Activated CD4-positive, alpha-beta T cell treated with anti-CD3 and anti-CD28 coated beads, Interleukin-2, amount 10 ng/mL, durations not matched to agents 24 days and 14 days (primary cell): ENCODE data around the gene CYP26A1. TPM values are rescaled to one million over a fixed set of nuclear protein-coding genes. Genes with fewer than 3 reads are reported as not detected.
A peak's percentile ranks its signal among the peaks of the same experiment; 100 is the strongest.

Source experiments
- DNase-seq: peaks from one replicate; pipeline ENCODE4 v3.0.0; 2022
- H3K27ac Mint-ChIP-seq: one replicate; pipeline ENCODE4 v1.8.0; 2022; ENCODE audit warnings: mild to moderate bottlenecking, mixed read lengths
- H3K27me3 Mint-ChIP-seq: one replicate; pipeline ENCODE4 v1.8.0; 2022; ENCODE audit warnings: mixed read lengths
- H3K36me3 Mint-ChIP-seq: one replicate; pipeline ENCODE4 v1.8.0; 2022; ENCODE audit warnings: low read depth, mild to moderate bottlenecking, mixed read lengths
- H3K4me1 Mint-ChIP-seq: one replicate; pipeline ENCODE4 v1.8.0; 2021; ENCODE audit warnings: mixed read lengths
- H3K4me3 Mint-ChIP-seq: one replicate; pipeline ENCODE4 v1.8.0; 2022; ENCODE audit warnings: mild to moderate bottlenecking, moderate library complexity, mixed read lengths
- H3K9me3 Mint-ChIP-seq: one replicate; pipeline ENCODE4 v1.8.0; 2021; ENCODE audit warnings: mixed read lengths
- intact Hi-C: fragments of 100-400 bp; cut with micrococcal nuclease; formaldehyde crosslinking; loops from one replicate; pipeline ENCODE4 v1.15.1; 2023
- total RNA-seq: library from RNA; stranded (reverse); gene quantifications from 2 replicates; pipeline ENCODE4 v1.2.3, GENCODE V29; 2022

The CYP26A1 gene
- total RNA-seq, 1 donor from 2014 or later, result not detected

GRCh38 chr10:93060887-93061593, 12.7 kb upstream of the CYP26A1 start:
- Mint-ChIP-seq H3K27me3 (peaks cover 46% of the 10 kb centered on the region), H3K4me1 (peaks cover 4% of the 10 kb centered on the region), H3K27ac (no peak overlapping the region), H3K9me3 (no peaks in the 10 kb centered on the region), H3K36me3 (peaks cover 2% of the 10 kb centered on the region), H3K4me3 (no peak overlapping the region)
- intact Hi-C loops, result loop anchor here (10.0 kb wide), 1 partner anchor 96 kb away; no protein-coding TSS in a partner anchor
- DNase-seq, result no peak

GRCh38 chr10:93061594-93062513, 11.8 kb upstream of the CYP26A1 start:
- intact Hi-C loops, result loop anchor here (2.0 to 10.0 kb wide), 2 partner anchors 15 to 97 kb away; no protein-coding TSS in a partner anchor

GRCh38 chr10:93062514-93063143, 11.1 kb upstream of the CYP26A1 start:
- Mint-ChIP-seq H3K36me3 (peaks cover 2% of the 10 kb centered on the region), H3K4me1 (peaks cover 9% of the 10 kb centered on the region), H3K27ac (no peak overlapping the region), H3K4me3 (peak overlapping the region; percentile 80), H3K9me3 (no peaks in the 10 kb centered on the region), H3K27me3 (peaks cover 58% of the 10 kb centered on the region)
- intact Hi-C loops, result loop anchor here (2.0 to 10.0 kb wide), 2 partner anchors 14 to 98 kb away; no protein-coding TSS in a partner anchor
- peak; percentile 86 for DNase-seq

More at GRCh38 chr10:93061594-93062513, 11.8 kb upstream of the CYP26A1 start:
- Mint-ChIP-seq H3K9me3 (no peaks in the 10 kb centered on the region), H3K27ac (no peak overlapping the region), H3K27me3 (peaks cover 52% of the 10 kb centered on the region), H3K36me3 (peaks cover 2% of the 10 kb centered on the region), H3K4me1 (peaks cover 6% of the 10 kb centered on the region), H3K4me3 (peak overlapping the region; percentile 80)
- peak; percentile 66 for DNase-seq

DNA sequence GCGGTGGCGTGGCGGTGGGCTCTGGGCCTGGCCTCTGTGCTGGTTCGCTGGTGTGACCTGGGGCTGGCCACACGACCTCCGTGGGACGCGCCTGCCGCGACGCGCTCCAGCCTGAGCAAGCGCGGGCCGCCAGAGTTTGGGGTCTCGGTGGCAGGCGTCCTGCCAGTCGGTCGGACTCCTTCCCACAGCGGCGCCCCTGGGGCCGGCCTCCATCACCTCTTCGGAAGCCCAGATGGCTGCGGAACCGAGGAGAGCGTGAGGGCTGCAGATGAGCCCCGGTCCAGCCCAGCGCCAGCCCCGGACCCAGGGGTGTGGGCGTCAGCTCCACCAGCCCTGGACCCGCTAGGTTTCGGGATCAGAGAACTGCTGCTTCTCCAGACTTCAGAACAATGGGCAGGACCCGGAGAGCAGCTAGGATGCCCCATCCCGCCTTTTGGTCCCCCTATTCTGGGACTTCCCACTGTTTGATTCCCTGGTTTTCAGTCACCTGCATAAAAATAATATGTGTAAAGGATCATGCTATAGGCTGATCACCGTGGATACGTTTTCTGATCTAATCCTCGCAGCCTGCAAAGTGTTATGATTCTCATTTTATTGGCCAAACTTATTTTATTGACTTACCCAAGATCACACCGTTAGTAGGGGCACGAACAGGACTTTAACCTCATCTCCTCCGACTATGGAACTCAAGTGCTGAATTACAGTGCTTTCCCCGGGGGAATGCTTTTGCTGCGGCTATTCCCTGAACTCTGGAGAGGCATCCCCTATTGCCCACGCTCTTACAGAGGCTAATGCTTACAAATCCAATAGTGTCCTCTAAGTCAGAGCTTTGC, 10.3 kb upstream of the CYP26A1 start:
- DNase-seq, result no peak
- H3K4me3 Mint-ChIP-seq, result peak overlapping the region; percentile 11
- H3K4me1 Mint-ChIP-seq, result peaks cover 11% of the 10 kb centered on the region
- H3K9me3 Mint-ChIP-seq, result no peaks in the 10 kb centered on the region
- H3K27me3 Mint-ChIP-seq, result peaks cover 64% of the 10 kb centered on the region
- H3K27ac Mint-ChIP-seq, result no peak overlapping the region
- intact Hi-C loops, result loop anchor here (2.0 to 10.0 kb wide), 2 partner anchors 13 to 99 kb away; no protein-coding TSS in a partner anchor
- peaks cover 2% of the 10 kb centered on the region for H3K36me3 Mint-ChIP-seq

DNA sequence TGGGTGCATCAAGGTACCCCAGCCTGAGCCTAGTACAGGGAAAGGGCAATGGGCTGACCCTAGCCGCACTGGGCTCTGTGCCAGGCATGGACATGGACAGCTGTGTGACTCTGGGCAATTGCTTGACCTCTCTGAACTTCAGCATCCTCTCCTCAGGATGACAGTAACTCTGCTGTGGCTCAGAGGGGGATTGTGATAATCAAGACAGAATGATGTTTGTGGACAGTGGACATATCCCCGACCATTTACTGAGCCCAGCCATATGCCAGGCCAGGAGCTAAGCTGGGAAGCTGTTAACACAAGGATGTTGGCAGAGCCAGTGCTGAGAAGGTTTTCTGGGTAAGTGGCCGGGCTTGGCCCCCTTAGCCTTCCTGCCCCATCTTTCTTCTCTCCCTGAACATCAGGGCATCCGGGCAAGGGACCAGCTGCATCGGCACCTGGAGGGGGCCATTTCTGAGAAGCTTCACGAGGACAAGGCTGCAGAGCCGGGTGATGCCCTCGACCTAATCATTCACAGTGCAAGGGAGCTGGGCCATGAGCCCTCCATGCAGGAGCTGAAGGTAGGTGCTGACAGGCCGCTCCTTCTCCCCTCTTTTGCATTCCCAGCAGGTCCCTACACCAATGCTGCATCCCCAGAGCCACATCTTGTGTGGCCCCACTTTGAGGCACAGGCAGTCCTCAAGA, 9.6 kb upstream of the CYP26A1 start:
- Mint-ChIP-seq H3K27ac (no peak overlapping the region), H3K4me3 (peak overlapping the region; percentile 11), H3K9me3 (no peaks in the 10 kb centered on the region), H3K27me3 (peaks cover 70% of the 10 kb centered on the region), H3K36me3 (peaks cover 2% of the 10 kb centered on the region), H3K4me1 (peaks cover 15% of the 10 kb centered on the region)
- DNase-seq, result no peak
- intact Hi-C loops, result loop anchor here (2.0 to 10.0 kb wide), 2 partner anchors 13 to 99 kb away; no protein-coding TSS in a partner anchor

- Mint-ChIP-seq H3K27ac (no peak overlapping the region), H3K4me1 (peaks cover 15% of the 10 kb centered on the region), H3K4me3 (no peak overlapping the region), H3K27me3 (peaks cover 73% of the 10 kb centered on the region), H3K9me3 (no peaks in the 10 kb centered on the region), H3K36me3 (peaks cover 2% of the 10 kb centered on the region)
- no peak for DNase-seq
- intact Hi-C loops, result loop anchor here (10.0 kb wide), 1 partner anchor 100 kb away; no protein-coding TSS in a partner anchor
These were observed 8.6 kb upstream of the CYP26A1 start for GRCh38 chr10:93064874-93065660.

DNA sequence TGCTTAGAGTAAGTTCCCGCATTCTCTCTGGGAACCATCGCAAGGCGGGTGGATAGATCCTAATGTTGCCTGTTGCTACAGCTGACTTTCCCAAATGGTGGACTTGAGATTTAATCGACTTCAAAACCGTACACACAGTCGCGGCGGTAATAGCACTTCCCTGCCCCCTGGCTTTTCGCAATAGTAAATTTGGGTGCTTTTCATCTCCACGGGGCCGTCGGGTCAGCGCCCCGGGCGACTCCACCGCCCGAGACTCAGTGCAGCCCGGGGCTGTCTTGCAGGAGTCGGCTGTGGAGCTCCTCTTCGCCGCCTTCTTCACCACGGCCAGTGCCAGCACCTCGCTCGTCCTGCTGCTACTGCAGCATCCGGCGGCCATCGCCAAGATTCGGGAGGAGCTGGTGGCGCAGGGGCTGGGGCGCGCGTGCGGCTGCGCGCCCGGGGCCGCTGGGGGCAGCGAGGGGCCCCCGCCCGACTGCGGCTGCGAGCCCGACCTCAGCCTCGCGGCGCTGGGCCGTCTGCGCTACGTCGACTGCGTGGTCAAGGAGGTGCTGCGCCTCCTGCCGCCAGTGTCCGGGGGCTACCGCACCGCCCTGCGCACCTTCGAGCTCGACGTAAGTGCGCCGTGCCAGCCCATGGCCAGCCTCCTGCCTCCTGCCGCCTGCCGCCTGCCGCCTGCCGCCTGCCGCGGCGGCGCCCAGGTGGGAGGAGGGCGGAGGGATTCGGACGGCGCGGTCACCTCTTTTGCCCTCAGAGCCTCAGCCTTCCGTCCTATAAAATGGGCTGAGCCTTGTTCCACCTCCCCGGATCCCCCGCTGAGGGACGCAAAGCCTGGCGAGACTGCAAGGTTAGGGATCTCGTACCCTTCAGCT, 7.8 kb upstream of the CYP26A1 start:
- DNase-seq, result no peak
- Mint-ChIP-seq H3K27ac (no peak overlapping the region), H3K9me3 (no peaks in the 10 kb centered on the region), H3K27me3 (peaks cover 79% of the 10 kb centered on the region), H3K4me1 (peaks cover 15% of the 10 kb centered on the region), H3K36me3 (peaks cover 2% of the 10 kb centered on the region), H3K4me3 (no peak overlapping the region)
- intact Hi-C loops, result loop anchor here (10.0 kb wide), 1 partner anchor 101 kb away; no protein-coding TSS in a partner anchor

GRCh38 chr10:93066544-93066913, 7.2 kb upstream of the CYP26A1 start:
- H3K27ac Mint-ChIP-seq, result no peak overlapping the region
- intact Hi-C loops, result loop anchor here (10.0 kb wide), 1 partner anchor 102 kb away; no protein-coding TSS in a partner anchor
- H3K27me3 Mint-ChIP-seq, result peaks cover 81% of the 10 kb centered on the region
- no peak for DNase-seq
- no peak overlapping the region for H3K4me3 Mint-ChIP-seq
- no peaks in the 10 kb centered on the region for H3K36me3 Mint-ChIP-seq
- H3K9me3 Mint-ChIP-seq, result no peaks in the 10 kb centered on the region
- peaks cover 18% of the 10 kb centered on the region for H3K4me1 Mint-ChIP-seq

- H3K27me3 Mint-ChIP-seq, result peaks cover 82% of the 10 kb centered on the region
- intact Hi-C loops, result loop anchor here (10.0 kb wide), 1 partner anchor 103 kb away; no protein-coding TSS in a partner anchor
These were observed 6.0 kb upstream of the CYP26A1 start for GRCh38 chr10:93067443-93068365.

GRCh38 chr10:93068411-93069244, 5.1 kb upstream of the CYP26A1 start:
- no peaks in the 10 kb centered on the region for H3K9me3 Mint-ChIP-seq
- peaks cover 84% of the 10 kb centered on the region for H3K27me3 Mint-ChIP-seq
- peaks cover 19% of the 10 kb centered on the region for H3K4me1 Mint-ChIP-seq
- H3K36me3 Mint-ChIP-seq, result no peaks in the 10 kb centered on the region
- DNase-seq, result no peak
- H3K4me3 Mint-ChIP-seq, result peak overlapping the region; percentile 11
- intact Hi-C loops, result loop anchor here (10.0 kb wide), 1 partner anchor 104 kb away; no protein-coding TSS in a partner anchor
- H3K27ac Mint-ChIP-seq, result peak overlapping the region; percentile 54

More at GRCh38 chr10:93067443-93068365, 6.0 kb upstream of the CYP26A1 start:
- Mint-ChIP-seq H3K4me1 (peaks cover 19% of the 10 kb centered on the region), H3K36me3 (no peaks in the 10 kb centered on the region), H3K9me3 (no peaks in the 10 kb centered on the region), H3K4me3 (no peak overlapping the region), H3K27ac (no peak overlapping the region)
- DNase-seq, result no peak
